Measurements from ENCODE around the gene HRAS.
"Not testable (repeated sequence)": the region's sequence is repeated elsewhere in the genome, so short reads cannot be mapped to it uniquely, and the experiment has no call there.

HRAS gene

GRCh38 chr11:532527-532985 is 2.8 kb downstream of the HRAS start:
- DNase-seq: no peak

DNA sequence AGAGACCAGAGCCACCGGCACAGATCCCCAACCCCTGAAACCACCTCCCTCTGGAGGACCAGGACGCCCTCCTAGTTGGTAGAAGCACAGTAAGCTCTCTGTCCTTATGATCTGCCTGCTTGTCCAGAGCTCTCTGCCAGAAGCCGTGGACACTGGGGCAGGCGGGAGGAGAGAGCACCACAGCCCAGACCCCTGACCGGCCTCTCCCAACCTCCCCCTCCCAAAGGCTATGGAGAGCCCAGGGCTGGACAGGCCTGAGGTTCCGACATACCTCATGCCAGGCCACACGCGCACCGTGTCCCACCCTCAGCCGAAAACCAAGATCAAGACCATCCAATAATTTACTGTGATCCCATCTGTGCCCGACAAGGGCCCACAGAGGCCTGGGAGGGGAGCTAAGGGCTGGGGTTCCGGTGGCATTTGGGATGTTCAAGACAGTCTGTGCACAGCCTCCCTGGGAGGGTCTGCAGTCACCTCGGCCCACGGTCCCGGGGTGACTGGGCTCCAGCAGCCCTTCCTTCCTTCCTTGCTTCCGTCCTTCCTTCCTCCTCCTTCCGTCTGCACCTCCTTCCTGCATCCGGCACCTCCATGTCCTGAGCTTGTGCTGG is 3.4 kb downstream of the HRAS start:
- DNase-seq: no peak

DNA sequence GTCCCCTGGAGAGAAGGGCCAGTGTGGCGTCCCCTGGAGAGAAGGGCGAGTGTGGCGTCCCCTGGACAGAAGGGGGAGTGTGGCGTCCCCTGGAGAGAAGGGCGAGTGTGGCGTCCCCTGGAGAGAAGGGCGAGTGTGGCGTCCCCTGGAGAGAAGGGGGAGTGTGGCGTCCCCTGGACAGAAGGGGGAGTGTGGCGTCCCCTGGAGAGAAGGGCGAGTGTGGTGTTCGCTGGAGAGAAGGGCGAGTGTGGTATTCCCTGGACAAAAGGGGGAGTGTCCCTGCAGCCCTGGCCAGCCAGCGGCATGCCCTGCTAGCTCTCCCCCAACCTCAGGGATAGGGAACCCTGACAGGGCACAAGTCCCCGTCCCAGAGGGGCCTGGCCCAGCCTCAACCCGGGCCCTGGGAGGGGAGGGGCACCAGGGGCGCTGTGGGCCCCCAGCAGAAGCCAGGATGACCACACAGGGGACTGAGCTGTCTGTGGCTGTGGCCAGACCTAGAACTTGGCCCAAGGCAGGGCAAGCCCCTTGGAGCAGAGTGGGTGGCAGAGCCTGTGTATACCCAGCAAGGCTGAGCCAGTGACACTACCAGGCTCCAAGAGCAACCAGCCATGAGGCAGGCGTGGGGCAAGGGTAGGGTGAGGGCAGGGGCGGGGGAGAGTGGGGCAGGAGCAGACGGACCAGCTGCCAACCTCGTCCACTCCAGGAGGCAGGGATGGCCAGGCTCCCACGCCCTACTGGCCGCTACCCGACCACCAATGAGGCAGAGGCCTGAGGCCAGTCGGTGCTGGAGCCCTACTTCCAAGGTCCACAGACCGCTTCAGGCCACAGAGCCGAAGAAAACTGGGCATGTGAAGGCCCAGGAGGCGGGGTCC is 4.2 kb downstream of the HRAS start:
- DNase-seq: no peak

GRCh38 chr11:529728-530411 is 5.5 kb downstream of the HRAS start:
- DNase-seq: no peak

DNA sequence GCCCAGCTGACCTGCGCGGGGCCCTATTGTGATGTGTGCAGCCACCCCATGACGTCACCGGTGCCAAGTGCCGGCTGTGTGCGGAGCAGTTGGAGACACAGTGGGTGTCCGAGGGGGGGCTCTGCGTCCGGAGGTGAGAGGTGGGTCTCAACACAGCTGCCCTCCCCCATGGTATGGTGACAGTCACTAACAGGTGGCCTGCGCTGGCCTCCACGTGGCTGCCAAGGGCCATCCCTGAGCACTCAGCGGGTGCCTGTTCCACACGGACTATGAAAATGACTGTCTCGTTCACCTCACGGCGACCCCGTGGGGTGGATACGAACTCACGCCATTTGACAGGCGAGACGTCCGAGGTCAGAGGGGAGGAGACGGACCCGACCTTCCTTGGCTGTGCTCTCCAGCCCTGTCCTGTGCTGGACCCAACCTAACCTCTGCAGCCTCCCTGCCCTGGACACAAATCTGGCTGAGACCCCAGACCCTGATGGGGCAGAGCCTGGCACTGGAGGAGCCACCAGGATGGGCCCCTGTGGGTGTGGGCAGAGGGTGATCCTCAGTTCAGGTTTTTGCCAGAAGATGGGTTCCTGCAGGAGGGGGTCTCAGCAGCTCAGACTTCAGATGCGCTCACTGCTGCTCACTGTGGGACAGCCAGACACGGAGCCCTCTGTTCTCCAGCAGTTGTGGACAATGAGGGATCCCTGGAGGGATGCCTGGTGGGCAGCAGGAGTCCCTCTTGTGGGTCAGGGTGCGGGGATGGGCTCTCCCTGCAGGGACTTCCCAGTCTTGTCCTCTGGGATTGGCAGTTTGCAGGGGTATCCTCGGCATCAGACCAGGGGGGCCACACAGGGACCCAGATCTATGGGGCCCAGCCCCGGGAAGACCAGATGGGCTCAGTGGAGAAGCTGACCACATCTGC is 6.3 kb downstream of the HRAS start:
- DNase-seq: no peak

GRCh38 chr11:528166-528814 is 7.1 kb downstream of the HRAS start:
- no peak for DNase-seq

GRCh38 chr11:526192-526591 is 9.2 kb downstream of the HRAS start:
- no peak for DNase-seq

DNA sequence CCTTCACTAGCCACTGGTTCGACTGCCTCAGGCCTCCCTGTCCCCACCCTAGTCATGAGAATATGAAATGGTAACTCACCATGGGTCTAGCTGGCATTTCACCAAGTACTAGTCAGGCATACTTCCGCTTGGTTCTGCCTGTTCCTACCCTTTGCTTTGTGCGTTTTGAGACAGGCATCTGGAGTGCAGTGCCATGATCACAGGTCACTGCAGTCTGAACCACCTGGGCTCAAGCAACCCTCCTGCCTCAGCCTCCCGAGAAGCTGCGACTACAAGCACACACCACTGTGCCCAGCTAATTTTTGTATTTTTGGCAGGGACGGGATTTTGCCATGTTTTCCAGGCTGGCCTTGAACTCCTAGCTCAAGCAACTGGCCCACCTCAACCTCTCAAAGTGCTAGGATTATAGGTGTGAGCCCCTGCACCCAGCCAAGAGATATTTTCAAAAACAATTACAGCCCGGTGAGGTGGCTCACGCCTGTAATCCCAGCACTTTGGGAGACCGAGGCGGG is 14.1 kb downstream of the HRAS start:
- no peak for DNase-seq

DNA sequence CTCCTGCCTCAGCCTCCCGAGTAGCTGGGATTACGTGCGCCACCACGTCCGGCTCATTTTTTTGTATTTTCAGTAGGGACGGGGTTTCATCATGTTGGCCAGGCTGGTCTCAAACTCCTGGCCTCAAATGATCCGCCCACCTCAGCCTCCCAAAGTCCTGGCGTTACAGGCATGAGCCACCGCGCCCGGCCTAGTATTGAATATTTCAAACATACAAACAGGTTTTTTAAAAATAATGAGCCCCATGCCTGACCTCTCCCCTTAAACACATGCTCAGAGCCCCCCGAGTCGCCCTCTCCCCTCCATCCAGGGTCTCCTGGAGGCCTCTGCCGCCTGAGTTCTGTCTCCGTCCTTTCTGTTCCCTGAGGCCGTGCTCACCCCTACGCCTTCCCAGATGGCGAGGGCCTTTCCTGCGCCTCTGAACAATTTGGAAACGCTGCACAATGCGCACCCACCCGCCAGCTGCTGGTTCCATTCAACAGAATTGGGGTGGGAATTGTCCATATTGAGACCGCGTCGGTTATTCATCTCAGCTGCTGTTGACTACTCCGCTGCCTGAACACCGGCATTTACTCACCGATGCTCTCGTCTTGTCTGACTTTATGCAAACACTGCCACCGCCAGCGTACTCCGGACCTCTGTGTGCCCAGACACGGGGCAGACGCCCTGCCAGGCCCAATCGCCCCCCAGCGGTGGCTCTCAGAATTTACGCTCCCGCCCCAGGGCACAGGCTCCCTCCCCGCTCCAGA is 14.8 kb downstream of the HRAS start:
- DNase-seq: peak; percentile 15

GRCh38 chr11:518463-519202 is 16.7 kb downstream of the HRAS start:
- peak; percentile 88 for DNase-seq

DNA sequence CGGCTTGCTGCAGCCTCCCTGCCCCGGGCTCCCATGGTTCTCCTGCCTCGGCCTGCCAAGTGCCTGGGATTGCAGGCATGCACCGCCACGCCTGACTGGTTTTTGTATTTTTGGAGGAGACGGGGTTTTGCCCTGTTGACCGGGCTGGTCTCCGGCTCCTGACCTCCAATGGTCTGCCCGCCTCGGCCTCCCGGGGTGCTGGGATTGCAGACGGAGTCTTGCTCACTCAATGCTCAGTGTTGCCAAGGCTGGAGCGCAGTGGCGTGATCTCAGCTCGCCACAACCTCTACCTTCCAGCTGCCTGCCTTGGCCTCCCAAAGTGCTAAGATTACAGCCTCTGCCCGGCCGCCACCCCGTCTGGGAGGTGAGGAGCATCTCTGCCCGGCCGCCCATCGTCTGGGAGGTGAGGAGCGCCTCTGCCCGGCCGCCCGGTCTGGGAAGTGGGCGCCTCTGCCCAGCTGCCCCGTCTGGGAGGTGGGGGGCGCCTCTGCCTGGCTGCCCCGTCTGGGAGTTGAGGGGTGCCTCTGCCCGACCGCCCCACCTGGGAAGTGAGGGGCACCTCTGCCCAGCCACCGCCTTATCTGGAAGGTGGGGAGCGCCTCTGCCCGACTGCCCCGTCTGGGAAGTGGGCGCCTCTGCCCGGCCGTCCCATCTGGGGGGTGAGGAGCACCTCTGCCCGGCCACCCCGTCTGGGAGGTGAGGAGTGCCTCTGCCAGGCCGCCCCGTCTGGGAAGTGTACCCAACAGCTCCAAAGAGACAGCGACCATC is 18.3 kb downstream of the HRAS start:
- not testable (repeated sequence) for DNase-seq

- no peak for DNase-seq
Observed at GRCh38 chr11:516400-516799, 19.0 kb downstream of the HRAS start.

GRCh38 chr11:515131-515530 is 20.2 kb downstream of the HRAS start:
- DNase-seq: no peak

DNA sequence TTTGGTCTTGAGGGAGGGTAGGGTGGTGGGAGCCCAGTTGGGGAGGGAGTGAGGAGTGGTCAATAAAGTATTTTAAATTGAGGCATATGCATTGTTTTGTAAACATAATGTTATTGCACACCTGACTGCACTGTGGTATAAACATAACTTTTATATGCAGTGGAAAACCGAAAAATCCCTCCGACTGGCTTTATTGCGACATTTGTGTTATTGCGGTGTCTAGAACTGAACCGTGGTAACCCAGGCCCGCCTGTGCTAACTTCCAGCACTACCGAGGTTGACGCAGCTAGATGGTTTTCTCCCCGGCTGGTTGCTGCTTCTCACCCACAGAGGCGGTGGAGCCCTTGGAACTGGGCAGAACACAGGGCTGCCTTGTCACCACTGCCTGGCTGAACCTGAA is 20.8 kb downstream of the HRAS start:
- no peak for DNase-seq

GRCh38 chr11:512761-513595 is 22.4 kb downstream of the HRAS start:
- no peak for DNase-seq

GRCh38 chr11:508956-509355 is 26.4 kb downstream of the HRAS start:
- no peak for DNase-seq

DNA sequence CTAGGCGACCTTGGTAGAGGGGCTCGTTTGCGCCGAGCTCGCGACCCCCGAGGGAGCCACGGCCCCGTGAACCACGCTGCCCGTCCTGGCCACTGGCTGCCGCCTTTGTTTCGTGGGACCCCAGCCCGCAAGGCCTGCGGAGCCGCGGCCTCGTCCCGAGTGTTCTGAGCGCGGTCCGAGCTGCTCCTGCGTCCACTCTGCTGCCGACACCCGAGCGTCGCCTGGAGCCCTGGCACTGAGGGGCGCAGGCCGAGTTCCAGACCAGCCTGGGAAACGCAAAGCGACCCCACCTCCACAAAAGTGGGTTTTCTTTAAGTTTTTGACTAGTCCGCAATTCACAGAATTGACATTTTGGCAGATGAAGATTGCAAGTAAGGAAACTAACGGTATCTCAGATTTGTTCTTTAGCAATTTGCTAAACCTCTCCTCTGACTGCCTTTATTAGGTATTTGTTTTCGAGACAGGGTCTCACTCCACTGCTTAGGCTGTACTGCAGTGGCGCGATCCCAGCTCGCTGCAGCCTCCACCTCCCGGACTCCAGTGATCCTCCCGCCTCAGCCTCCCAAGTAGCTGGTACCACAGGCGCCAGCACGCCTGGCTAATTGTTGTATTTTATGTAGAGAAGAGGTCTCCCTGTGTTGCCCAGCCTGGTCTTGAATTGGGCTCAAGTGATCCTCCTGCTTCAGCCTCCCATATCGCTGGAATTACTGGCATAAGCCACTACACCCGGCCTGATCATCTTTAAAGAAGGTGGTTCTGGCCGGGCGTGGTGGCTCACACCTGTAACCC is 27.5 kb downstream of the HRAS start:
- no peak for DNase-seq
